WTC11 (cell line): ENCODE measurements around the gene SLC7A4. TPM values are rescaled to one million over a fixed set of nuclear protein-coding genes. Genes with fewer than 3 reads are reported as not detected.
A peak's percentile ranks its signal among the peaks of the same experiment; 100 is the strongest.

ENCODE experiments used
- ATAC-seq: fragments of 200-7000 bp; cut with Tn5 transposase; 2 replicates; pipeline ENCODE4 v1.10.0; 2021; ENCODE audit warnings: mild to moderate bottlenecking, moderate library complexity
- CTCF ChIA-PET: fragments of 300-600 bp; sonication (Branson Sonifier 250); formaldehyde crosslinking; loops from one replicate; lab custom pipeline; 2021; ENCODE audit warnings: antibody characterized with exemption; lab: Charles Lee
- POLR2A ChIA-PET: fragments of 350-600 bp; sonication (Branson Sonifier 250); formaldehyde crosslinking; loops from one replicate; lab custom pipeline; 2021; ENCODE audit warnings: antibody characterized with exemption; lab: Charles Lee
- DNase-seq: peaks from one replicate; pipeline ENCODE4 v3.0.0; 2021; ENCODE audit warnings: low spot score
- H3K27ac Mint-ChIP-seq: 2 replicates; pipeline ENCODE4 v1.8.0; 2021; ENCODE audit warnings: mixed read lengths
- H3K27me3 Mint-ChIP-seq: 2 replicates; pipeline ENCODE4 v1.8.0; 2021; ENCODE audit warnings: low read depth, mild to moderate bottlenecking, moderate library complexity, mixed read lengths
- H3K36me3 Mint-ChIP-seq: 2 replicates; pipeline ENCODE4 v1.8.0; 2021; ENCODE audit warnings: mixed read lengths
- H3K4me1 Mint-ChIP-seq: 2 replicates; pipeline ENCODE4 v1.8.0; 2022; ENCODE audit warnings: mixed read lengths
- H3K4me3 Mint-ChIP-seq: 2 replicates; pipeline ENCODE4 v1.8.0; 2021; ENCODE audit warnings: mild to moderate bottlenecking, moderate library complexity, mixed read lengths
- H3K9me3 Mint-ChIP-seq: 2 replicates; pipeline ENCODE4 v1.8.0; 2021; ENCODE audit warnings: mixed read lengths
- ETV6 ChIP-seq: sonication (generic); formaldehyde crosslinking; IDR thresholded peaks from 2 replicates; pipeline ENCODE4 v1.8.1; 2022; ENCODE audit warnings: mild to moderate bottlenecking, missing genetic modification reagents
- FOXP1 ChIP-seq: sonication (generic); formaldehyde crosslinking; IDR thresholded peaks from 2 replicates; pipeline ENCODE4 v1.8.0; 2022; ENCODE audit warnings: missing genetic modification reagents, mild to moderate bottlenecking, moderate library complexity, borderline replicate concordance
- FOXP4 ChIP-seq: sonication (generic); formaldehyde crosslinking; IDR thresholded peaks from 2 replicates; pipeline ENCODE4 v1.8.0; 2022; ENCODE audit warnings: mild to moderate bottlenecking, missing genetic modification reagents
- NFE2L1 ChIP-seq: sonication (generic); formaldehyde crosslinking; IDR thresholded peaks from 2 replicates; pipeline ENCODE4 v1.8.1; 2023; ENCODE audit warnings: missing genetic modification reagents
- NR1H2 ChIP-seq: sonication (generic); formaldehyde crosslinking; IDR thresholded peaks from 2 replicates; pipeline ENCODE4 v1.9.0; 2021; ENCODE audit warnings: mild to moderate bottlenecking, moderate library complexity, missing genetic modification reagents
- NR3C1 ChIP-seq: sonication (generic); formaldehyde crosslinking; conservative IDR thresholded peaks from 2 replicates; pipeline ENCODE4 v1.8.1; 2023; ENCODE audit warnings: low read depth, mild to moderate bottlenecking, missing genetic modification reagents
- OVOL2 ChIP-seq: fragments of 250-450 bp; sonication (Bioruptor Pico); IDR thresholded peaks from 2 replicates; pipeline ENCODE4 v1.9.0; 2021; ENCODE audit warnings: mild to moderate bottlenecking, borderline replicate concordance
- PRDM15 ChIP-seq: sonication (generic); formaldehyde crosslinking; IDR thresholded peaks from 2 replicates; pipeline ENCODE4 v1.8.0; 2022; ENCODE audit warnings: missing genetic modification reagents
- TEAD4 ChIP-seq: sonication (generic); formaldehyde crosslinking; IDR thresholded peaks from 2 replicates; pipeline ENCODE4 v1.8.0; 2022; ENCODE audit warnings: mild to moderate bottlenecking, missing genetic modification reagents
- ZNF219 ChIP-seq: sonication (generic); formaldehyde crosslinking; IDR thresholded peaks from 2 replicates; pipeline ENCODE4 v1.8.0; 2023; ENCODE audit warnings: missing genetic modification reagents, mild to moderate bottlenecking, borderline replicate concordance
- ZNF396 ChIP-seq: fragments of 250-450 bp; sonication (Bioruptor Pico); IDR thresholded peaks from 2 replicates; pipeline ENCODE4 v1.8.0; 2021; ENCODE audit warnings: mild to moderate bottlenecking, moderate library complexity, borderline replicate concordance
- ZSCAN18 ChIP-seq: fragments of 250-450 bp; sonication (Bioruptor Pico); IDR thresholded peaks from 2 replicates; pipeline ENCODE4 v2.1.2; 2022; ENCODE audit warnings: mild to moderate bottlenecking, moderate library complexity
- total RNA-seq: library from RNA; stranded (reverse); gene quantifications from 3 replicates; pipeline ENCODE4 v1.2.3, GENCODE V29; 2021
- TF ChIP-seq, protein P1 (sequence below): fragments of 250-450 bp; sonication (Bioruptor Pico); IDR thresholded peaks from 2 replicates; pipeline ENCODE4 v1.9.0; 2021; ENCODE audit warnings: moderate library complexity, mild to moderate bottlenecking, inconsistent platforms, borderline replicate concordance
- TF ChIP-seq, protein P2 (sequence below): sonication (generic); formaldehyde crosslinking; IDR thresholded peaks from 2 replicates; pipeline ENCODE4 v1.8.1; 2023; ENCODE audit warnings: mild to moderate bottlenecking, missing genetic modification reagents, moderate library complexity
- TF ChIP-seq, protein P3 (sequence below): sonication (generic); formaldehyde crosslinking; IDR thresholded peaks from 2 replicates; pipeline ENCODE4 v1.8.0; 2022; ENCODE audit warnings: mild to moderate bottlenecking, missing genetic modification reagents
- TF ChIP-seq, protein P4 (sequence below): sonication (generic); formaldehyde crosslinking; IDR thresholded peaks from 2 replicates; pipeline ENCODE4 v1.8.0; 2023; ENCODE audit warnings: missing genetic modification reagents
- TF ChIP-seq, protein P5 (sequence below): sonication (generic); formaldehyde crosslinking; IDR thresholded peaks from 2 replicates; pipeline ENCODE4 v1.8.1; 2022; ENCODE audit warnings: low read depth, missing genetic modification reagents, borderline replicate concordance

The SLC7A4 gene
- total RNA-seq, 1 experiment from 2014 or later = 0.37 TPM

- ATAC-seq (peak; percentile 8), DNase-seq (no peak)
- TF ChIP-seq NFE2L1 (CRISPR knock-in tag) = no peak
- 0 out of 2 replicates have a peak, but pooled peaks have one; percentile 25 for TF ChIP-seq PRDM15
- TF ChIP-seq FOXP4 (CRISPR knock-in tag) = no peak
- no peak for TF ChIP-seq ZNF396 (CRISPR knock-in tag)
- no peak for TF ChIP-seq NR3C1
- TF ChIP-seq, protein P1, sequence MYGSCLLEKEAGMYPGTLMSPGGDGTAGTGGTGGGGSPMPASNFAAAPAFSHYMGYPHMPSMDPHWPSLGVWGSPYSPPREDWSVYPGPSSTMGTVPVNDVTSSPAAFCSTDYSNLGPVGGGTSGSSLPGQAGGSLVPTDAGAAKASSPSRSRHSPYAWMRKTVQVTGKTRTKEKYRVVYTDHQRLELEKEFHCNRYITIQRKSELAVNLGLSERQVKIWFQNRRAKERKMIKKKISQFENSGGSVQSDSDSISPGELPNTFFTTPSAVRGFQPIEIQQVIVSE (CRISPR knock-in tag) = no peak
- TF ChIP-seq, protein P2, sequence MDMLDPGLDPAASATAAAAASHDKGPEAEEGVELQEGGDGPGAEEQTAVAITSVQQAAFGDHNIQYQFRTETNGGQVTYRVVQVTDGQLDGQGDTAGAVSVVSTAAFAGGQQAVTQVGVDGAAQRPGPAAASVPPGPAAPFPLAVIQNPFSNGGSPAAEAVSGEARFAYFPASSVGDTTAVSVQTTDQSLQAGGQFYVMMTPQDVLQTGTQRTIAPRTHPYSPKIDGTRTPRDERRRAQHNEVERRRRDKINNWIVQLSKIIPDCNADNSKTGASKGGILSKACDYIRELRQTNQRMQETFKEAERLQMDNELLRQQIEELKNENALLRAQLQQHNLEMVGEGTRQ (CRISPR knock-in tag) = no peak
- TF ChIP-seq, protein P3, sequence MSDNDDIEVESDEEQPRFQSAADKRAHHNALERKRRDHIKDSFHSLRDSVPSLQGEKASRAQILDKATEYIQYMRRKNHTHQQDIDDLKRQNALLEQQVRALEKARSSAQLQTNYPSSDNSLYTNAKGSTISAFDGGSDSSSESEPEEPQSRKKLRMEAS (CRISPR knock-in tag) = no peak
- no peak for TF ChIP-seq NR1H2 (CRISPR knock-in tag)
- no peak for TF ChIP-seq ZSCAN18 (CRISPR knock-in tag)
- TF ChIP-seq TEAD4 (CRISPR knock-in tag) = no peak
- TF ChIP-seq OVOL2 (CRISPR knock-in tag) = no peak
- TF ChIP-seq ETV6 (CRISPR knock-in tag) = no peak
- TF ChIP-seq ZNF219 (CRISPR knock-in tag) = no peak
- TF ChIP-seq, protein P4, sequence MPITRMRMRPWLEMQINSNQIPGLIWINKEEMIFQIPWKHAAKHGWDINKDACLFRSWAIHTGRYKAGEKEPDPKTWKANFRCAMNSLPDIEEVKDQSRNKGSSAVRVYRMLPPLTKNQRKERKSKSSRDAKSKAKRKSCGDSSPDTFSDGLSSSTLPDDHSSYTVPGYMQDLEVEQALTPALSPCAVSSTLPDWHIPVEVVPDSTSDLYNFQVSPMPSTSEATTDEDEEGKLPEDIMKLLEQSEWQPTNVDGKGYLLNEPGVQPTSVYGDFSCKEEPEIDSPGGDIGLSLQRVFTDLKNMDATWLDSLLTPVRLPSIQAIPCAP (CRISPR knock-in tag) = no peak
- TF ChIP-seq, protein P5, sequence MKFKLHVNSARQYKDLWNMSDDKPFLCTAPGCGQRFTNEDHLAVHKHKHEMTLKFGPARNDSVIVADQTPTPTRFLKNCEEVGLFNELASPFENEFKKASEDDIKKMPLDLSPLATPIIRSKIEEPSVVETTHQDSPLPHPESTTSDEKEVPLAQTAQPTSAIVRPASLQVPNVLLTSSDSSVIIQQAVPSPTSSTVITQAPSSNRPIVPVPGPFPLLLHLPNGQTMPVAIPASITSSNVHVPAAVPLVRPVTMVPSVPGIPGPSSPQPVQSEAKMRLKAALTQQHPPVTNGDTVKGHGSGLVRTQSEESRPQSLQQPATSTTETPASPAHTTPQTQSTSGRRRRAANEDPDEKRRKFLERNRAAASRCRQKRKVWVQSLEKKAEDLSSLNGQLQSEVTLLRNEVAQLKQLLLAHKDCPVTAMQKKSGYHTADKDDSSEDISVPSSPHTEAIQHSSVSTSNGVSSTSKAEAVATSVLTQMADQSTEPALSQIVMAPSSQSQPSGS (CRISPR knock-in tag) = no peak
- TF ChIP-seq FOXP1 (CRISPR knock-in tag) = 0 out of 2 replicates have a peak, but pooled peaks have one; percentile 33
- ChIA-PET POLR2A (no interaction called here), CTCF (interaction anchor here (1.4 to 2.7 kb wide), 3 partner anchors 15 to 89 kb away, joined by 3 to 19 read pairs (median 3); partner anchors contain the start of gene LZTR1)
- Mint-ChIP-seq H3K4me1 (peaks cover 36% of the 10 kb centered on the region), H3K36me3 (no peaks in the 10 kb centered on the region), H3K27me3 (peaks cover 16% of the 10 kb centered on the region), H3K27ac (peak overlapping the region; percentile 89; the same call in 1 of the 2 replicates), H3K9me3 (no peaks in the 10 kb centered on the region), H3K4me3 (peak overlapping the region; percentile 85)
These were observed 18.6 kb downstream of the SLC7A4 start for GRCh38 chr22:21013657-21014201.
